AG04450 (cell line): ENCODE measurements around the gene PYY. TPM values are rescaled to one million over a fixed set of nuclear protein-coding genes. Genes with fewer than 3 reads are reported as not detected.

Experiments
- CTCF ChIA-PET: fragments of 300-600, 350-600 bp; formaldehyde crosslinking; extraction: SDS; loops from one replicate; lab custom pipeline; 2022; ENCODE audit warnings: antibody characterized with exemption, inconsistent platforms; lab: Charles Lee
- POLR2A ChIA-PET: fragments of 350-600 bp; formaldehyde crosslinking; extraction: SDS; loops from one replicate; lab custom pipeline; 2021; ENCODE audit warnings: antibody characterized with exemption, inconsistent platforms; lab: Yijun Ruan, JAX
- DNase-seq: peaks from one replicate; pipeline ENCODE4 v3.0.0-alpha.2; 2011; ENCODE audit warnings: low read depth, low spot score
- H3K27ac ChIP-seq: one replicate; pipeline ENCODE4 v1.5.1; 2012; ENCODE audit warnings: low read depth, low read length, control low read depth
- H3K27me3 ChIP-seq: one replicate; pipeline ENCODE4 v1.6.0; 2012; ENCODE audit warnings: low read length; ENCODE audit not compliant: control insufficient read depth, insufficient read depth
- H3K4me3 ChIP-seq: 2 replicates; pipeline ENCODE4 v1.5.1; 2011; ENCODE audit warnings: mild to moderate bottlenecking, low read depth, low read length, control low read depth
- H3K9me3 ChIP-seq: 2 replicates; pipeline ENCODE4 v1.5.1; 2012; ENCODE audit warnings: low read length; ENCODE audit not compliant: control insufficient read depth, insufficient read depth
- polyA plus RNA-seq: library from polyadenylated mRNA; depleted of rRNA; stranded (reverse); fragments of >200 nt; gene quantifications from 2 replicates; pipeline ENCODE4 v1.2.3, GENCODE V29; 2011
- TF ChIP-seq, protein P1 (sequence below): IDR thresholded peaks from 2 replicates; pipeline ENCODE4 v1.5.1; 2011; ENCODE audit warnings: low read depth, low read length, control low read depth, inconsistent platforms

PYY gene
- polyA plus RNA-seq, 1 experiment, result not detected

DNA sequence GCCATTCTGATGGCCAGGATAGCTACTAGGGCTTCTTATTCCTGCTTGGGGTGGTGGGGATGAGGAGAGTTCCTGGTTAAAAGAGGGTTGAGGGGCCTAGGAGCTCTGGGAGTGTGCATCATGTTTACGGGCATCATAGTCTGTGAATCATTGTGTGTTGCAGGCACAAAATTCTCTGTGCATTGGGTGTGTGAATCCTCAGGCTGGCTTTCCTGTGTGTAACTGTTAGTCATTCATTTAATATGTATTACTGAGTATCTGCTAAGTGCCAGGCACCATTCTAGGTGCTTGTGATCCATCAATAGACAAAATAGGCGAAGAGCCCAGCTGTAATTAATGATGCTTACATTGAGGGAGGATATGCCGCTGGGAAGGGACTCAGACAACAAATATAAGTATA is 17.3 kb downstream of the PYY start:
- CTCF ChIA-PET, result interaction anchor here (0.7 to 1.7 kb wide), 3 partner anchors 26 to 90 kb away, joined by 3 to 6 read pairs (median 3); no protein-coding TSS in a partner anchor
- DNase-seq, result no peak
- Histone ChIP-seq H3K9me3 (no peaks in the 10 kb centered on the region; the same call in 1 of the 2 replicates), H3K4me3 (no peak overlapping the region), H3K27ac (no peak overlapping the region), H3K27me3 (peaks cover 44% of the 10 kb centered on the region)
- TF ChIP-seq, protein P1, sequence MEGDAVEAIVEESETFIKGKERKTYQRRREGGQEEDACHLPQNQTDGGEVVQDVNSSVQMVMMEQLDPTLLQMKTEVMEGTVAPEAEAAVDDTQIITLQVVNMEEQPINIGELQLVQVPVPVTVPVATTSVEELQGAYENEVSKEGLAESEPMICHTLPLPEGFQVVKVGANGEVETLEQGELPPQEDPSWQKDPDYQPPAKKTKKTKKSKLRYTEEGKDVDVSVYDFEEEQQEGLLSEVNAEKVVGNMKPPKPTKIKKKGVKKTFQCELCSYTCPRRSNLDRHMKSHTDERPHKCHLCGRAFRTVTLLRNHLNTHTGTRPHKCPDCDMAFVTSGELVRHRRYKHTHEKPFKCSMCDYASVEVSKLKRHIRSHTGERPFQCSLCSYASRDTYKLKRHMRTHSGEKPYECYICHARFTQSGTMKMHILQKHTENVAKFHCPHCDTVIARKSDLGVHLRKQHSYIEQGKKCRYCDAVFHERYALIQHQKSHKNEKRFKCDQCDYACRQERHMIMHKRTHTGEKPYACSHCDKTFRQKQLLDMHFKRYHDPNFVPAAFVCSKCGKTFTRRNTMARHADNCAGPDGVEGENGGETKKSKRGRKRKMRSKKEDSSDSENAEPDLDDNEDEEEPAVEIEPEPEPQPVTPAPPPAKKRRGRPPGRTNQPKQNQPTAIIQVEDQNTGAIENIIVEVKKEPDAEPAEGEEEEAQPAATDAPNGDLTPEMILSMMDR, result no peak
- POLR2A ChIA-PET, result no interaction called here

GRCh38 chr17:43935926-43936261 is 17.8 kb downstream of the PYY start:
- DNase-seq, result no peak
- no peak overlapping the region for H3K4me3 ChIP-seq
- no peak overlapping the region for H3K27ac ChIP-seq
- no peaks in the 10 kb centered on the region; the same call in 1 of the 2 replicates for H3K9me3 ChIP-seq
- peaks cover 50% of the 10 kb centered on the region for H3K27me3 ChIP-seq
- TF ChIP-seq, protein P1, result no peak
- CTCF ChIA-PET, result interaction anchor here (1.1 kb wide), 1 partner anchor 90 kb away, joined by 3 read pairs; no protein-coding TSS in a partner anchor
- POLR2A ChIA-PET, result no interaction called here

DNA sequence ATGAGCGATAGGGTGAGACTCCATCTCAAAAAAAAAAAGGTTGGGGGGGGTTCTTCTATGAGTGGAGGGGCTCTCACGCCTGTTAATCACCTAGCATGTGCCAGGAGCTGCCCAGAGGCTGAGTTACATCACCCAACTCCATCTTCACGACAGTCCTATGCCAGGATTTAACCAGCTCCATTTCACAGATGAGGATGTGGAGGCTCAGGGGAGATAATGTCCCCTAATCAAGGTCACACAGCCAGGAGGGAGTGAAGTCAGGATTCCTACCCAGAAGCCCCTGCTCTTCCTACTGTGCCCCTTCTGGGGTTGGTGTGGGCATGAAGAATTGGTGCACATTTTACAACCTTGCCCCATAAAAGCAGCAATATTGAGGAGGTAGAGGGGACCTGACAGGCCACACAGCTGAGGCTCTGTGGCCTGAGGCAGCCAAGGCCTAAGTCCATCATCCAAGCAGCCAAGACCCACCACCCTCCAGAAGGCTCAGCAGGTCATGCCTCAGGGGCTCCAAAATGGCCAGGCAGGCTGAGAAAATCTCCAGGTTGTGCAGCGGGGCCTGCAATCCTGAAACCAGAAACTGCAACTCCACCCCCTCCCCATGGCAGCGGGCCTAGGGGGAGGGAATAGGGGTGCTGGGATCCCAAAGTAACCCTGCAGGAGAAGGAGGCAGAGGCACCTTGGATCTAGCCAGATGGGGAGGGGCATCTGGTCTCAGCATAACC is 18.4 kb downstream of the PYY start:
- no peak overlapping the region for H3K4me3 ChIP-seq
- ChIA-PET POLR2A (no interaction called here), CTCF (no interaction called here)
- H3K27me3 ChIP-seq, result peaks cover 53% of the 10 kb centered on the region
- no peaks in the 10 kb centered on the region; the same call in 1 of the 2 replicates for H3K9me3 ChIP-seq
- TF ChIP-seq, protein P1, result no peak
- H3K27ac ChIP-seq, result no peak overlapping the region
- no peak for DNase-seq

DNA sequence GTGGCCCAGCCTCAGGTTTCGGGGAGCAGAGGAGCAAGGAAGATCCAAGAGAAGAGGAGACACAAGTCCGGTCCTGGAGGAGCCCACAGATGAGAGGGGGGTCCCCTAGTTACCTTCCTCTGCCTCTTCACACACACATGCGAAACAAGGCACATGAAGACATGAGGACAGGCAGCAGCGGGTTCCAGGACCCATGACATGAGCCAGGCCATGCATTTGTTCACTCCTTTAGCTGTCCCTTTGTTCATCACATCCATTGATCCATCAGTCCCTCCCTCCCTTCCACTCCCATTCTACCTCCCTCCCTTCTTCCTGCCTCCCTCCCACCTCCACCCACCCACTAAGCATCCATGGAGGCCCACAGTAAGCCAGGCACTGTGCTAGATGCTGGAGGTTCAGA is 20.8 kb downstream of the PYY start:
- DNase-seq, result no peak
- no peaks in the 10 kb centered on the region for H3K9me3 ChIP-seq
- peaks cover 54% of the 10 kb centered on the region for H3K27me3 ChIP-seq
- ChIA-PET CTCF (interaction anchor here (1.2 to 2.7 kb wide), 2 partner anchors 11 to 13 kb away, joined by 7 to 8 read pairs; no protein-coding TSS in a partner anchor), POLR2A (no interaction called here)
- H3K27ac ChIP-seq, result no peak overlapping the region
- TF ChIP-seq, protein P1, result no peak
- no peak overlapping the region for H3K4me3 ChIP-seq

DNA sequence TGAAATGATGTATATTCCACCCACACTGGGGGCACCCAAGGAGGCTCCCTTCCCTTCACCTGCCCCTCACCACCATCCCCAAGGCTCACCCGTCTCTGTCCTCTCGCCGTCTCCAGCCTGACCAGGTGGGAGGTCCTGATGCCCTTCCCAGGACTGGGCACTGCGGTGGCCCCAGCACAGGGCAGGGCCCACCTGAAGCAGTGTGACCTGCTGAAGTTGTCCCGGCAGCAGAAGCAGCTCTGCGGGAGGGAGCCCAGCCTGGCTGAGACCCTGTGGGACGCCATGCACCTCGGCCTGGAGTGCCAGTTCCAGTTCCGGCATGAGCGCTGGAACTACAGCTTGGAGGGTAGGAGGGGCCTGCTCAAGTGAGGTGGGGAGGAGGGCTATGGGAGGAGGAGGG is 21.4 kb downstream of the PYY start:
- Histone ChIP-seq H3K9me3 (no peaks in the 10 kb centered on the region; the same call in 1 of the 2 replicates), H3K27ac (no peak overlapping the region), H3K4me3 (no peak overlapping the region), H3K27me3 (peaks cover 57% of the 10 kb centered on the region)
- TF ChIP-seq, protein P1, result no peak
- POLR2A ChIA-PET, result no interaction called here
- CTCF ChIA-PET, result interaction anchor here (2.7 kb wide), 1 partner anchor 11 kb away, joined by 8 read pairs; no protein-coding TSS in a partner anchor
- no peak for DNase-seq
